Measurements from ENCODE around the gene KRT17.

GRCh38 chr17:41636652-41637051 is 12.3 kb upstream of the KRT17 start:
- TF ChIP-seq CTCF (IDR thresholded peaks at IDR 0.05) (no peak), EZH2 (IDR thresholded peaks at IDR 0.05; ENCODE audit: borderline replicate concordance, insufficient read depth, low read depth, low read length, poor library complexity, severe bottlenecking) (no peak)
